ENCODE data around the gene FGF12.

DNA sequence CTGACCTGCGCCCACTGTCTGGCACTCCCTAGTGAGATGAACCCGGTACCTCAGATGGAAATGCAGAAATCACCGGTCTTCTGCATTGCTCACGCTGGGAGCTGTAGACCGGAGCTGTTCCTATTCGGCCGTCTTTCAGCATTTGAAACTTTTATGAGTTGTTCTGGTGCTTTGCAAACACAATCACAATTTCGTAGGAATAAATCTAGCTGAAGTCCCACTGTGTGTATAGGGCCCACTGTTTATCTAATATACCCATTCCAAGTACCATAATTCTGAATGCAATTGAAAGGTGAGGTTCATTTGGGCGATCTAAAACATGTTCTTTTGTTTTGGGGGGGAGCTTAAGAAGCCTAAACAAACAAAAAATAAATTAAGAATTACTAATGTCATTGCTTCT lies 572.1 kb downstream of the FGF12 start:
- TF ChIP-seq, protein P1, sequence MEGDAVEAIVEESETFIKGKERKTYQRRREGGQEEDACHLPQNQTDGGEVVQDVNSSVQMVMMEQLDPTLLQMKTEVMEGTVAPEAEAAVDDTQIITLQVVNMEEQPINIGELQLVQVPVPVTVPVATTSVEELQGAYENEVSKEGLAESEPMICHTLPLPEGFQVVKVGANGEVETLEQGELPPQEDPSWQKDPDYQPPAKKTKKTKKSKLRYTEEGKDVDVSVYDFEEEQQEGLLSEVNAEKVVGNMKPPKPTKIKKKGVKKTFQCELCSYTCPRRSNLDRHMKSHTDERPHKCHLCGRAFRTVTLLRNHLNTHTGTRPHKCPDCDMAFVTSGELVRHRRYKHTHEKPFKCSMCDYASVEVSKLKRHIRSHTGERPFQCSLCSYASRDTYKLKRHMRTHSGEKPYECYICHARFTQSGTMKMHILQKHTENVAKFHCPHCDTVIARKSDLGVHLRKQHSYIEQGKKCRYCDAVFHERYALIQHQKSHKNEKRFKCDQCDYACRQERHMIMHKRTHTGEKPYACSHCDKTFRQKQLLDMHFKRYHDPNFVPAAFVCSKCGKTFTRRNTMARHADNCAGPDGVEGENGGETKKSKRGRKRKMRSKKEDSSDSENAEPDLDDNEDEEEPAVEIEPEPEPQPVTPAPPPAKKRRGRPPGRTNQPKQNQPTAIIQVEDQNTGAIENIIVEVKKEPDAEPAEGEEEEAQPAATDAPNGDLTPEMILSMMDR (IDR thresholded peaks at IDR 0.05) = no peak
- TF ChIP-seq POLR2A (IDR thresholded peaks at IDR 0.05) = no peak
